ENCODE data around the gene RNF111. TPM values are rescaled to one million over a fixed set of nuclear protein-coding genes. Genes with fewer than 3 reads are reported as not detected.
A peak's percentile ranks its signal among the peaks of the same experiment; 100 is the strongest.

The RNF111 gene
- total and polyA plus RNA-seq, 2 of the 13 experiments (the other 11 are each of a cell fraction or from before 2014, with no cell fraction given) = 12.1 to 23.1 TPM

GRCh38 chr15:58988006-58988785 is 733 bp downstream of the RNF111 start (continued):
- TF ChIP-seq NFAT5 (CRISPR knock-in tag; IDR thresholded peaks at IDR 0.05) (peak; percentile 24; the same call in 1 of the 2 replicates), MTA3 (CRISPR knock-in tag; IDR thresholded peaks at IDR 0.05) (no peak), NR2F6 (IDR thresholded peaks at IDR 0.05) (no peak), NR2F6 (CRISPR knock-in tag; IDR thresholded peaks at IDR 0.05) (0 out of 2 replicates have a peak, but pooled peaks have one; percentile 9), HNF1A (IDR thresholded peaks at IDR 0.05; ENCODE audit: low read depth) (peak; percentile 63; the same call in 1 of the 2 replicates), HNF1A (CRISPR knock-in tag; IDR thresholded peaks at IDR 0.05; ENCODE audit: borderline replicate concordance) (peak; percentile 79; the same call in 1 of the 2 replicates), PHF8 (CRISPR knock-in tag; IDR thresholded peaks at IDR 0.05) (peak; percentile 19; the same call in 1 of the 2 replicates), SOX6 (IDR thresholded peaks at IDR 0.05) (no peak), SOX6 (CRISPR knock-in tag; IDR thresholded peaks at IDR 0.05) (peak; percentile 49), SMAD3 (CRISPR knock-in tag; IDR thresholded peaks at IDR 0.05) (0 out of 2 replicates have a peak, but pooled peaks have one; percentile 2), ZBTB7B (CRISPR knock-in tag; IDR thresholded peaks at IDR 0.05) (peak; percentile 50), ZNF367 (CRISPR knock-in tag; IDR thresholded peaks at IDR 0.05; ENCODE audit: borderline replicate concordance) (0 out of 2 replicates have a peak, but pooled peaks have one; percentile 56), ASH2L (IDR thresholded peaks at IDR 0.05; ENCODE audit: insufficient read length, low read depth, low read length) (peak; percentile 83), NONO (IDR thresholded peaks at IDR 0.05) (no peak), NONO (CRISPR knock-in tag; conservative IDR thresholded peaks at IDR 0.05) (peak; percentile 34; the same call in 1 of the 2 replicates), MBNL3 (CRISPR knock-in tag; conservative IDR thresholded peaks at IDR 0.05) (no peak), HNRNPLL (IDR thresholded peaks at IDR 0.05; ENCODE audit: low read depth, low read length, poor library complexity, severe bottlenecking) (no peak), PCBP2 (optimal IDR thresholded peaks at IDR 0.05; ENCODE audit: low read depth, low read length, poor library complexity, severe bottlenecking) (no peak), NFKBIZ (CRISPR knock-in tag; IDR thresholded peaks at IDR 0.05) (peak; percentile 16; the same call in 1 of the 2 replicates), FOSL2 (CRISPR knock-in tag; IDR thresholded peaks at IDR 0.05) (peak; percentile 22; the same call in 1 of the 2 replicates), ZNF672 (CRISPR knock-in tag; IDR thresholded peaks at IDR 0.05) (no peak)
